NCI-H1092 treated with DMSO at 0.1 percent for 48 hours (cell line): ENCODE measurements around the gene SLC4A4.
A peak's percentile ranks its signal among the peaks of the same experiment; 100 is the strongest.
"Not testable (repeated sequence)": the region's sequence is repeated elsewhere in the genome, so short reads cannot be mapped to it uniquely, and the experiment has no call there.

Source experiments
- DNase-seq: peaks from one replicate; lab custom pipeline; 2025; lab: John Stamatoyannopoulos, UW

Gene SLC4A4

GRCh38 chr4:71360844-71361243 lies 22.0 kb downstream of the SLC4A4 start:
- DNase-seq = no peak

- no peak for DNase-seq
These were observed 22.7 kb downstream of the SLC4A4 start for GRCh38 chr4:71361476-71361875.

- DNase-seq = peak; percentile 39
These were observed 27.9 kb downstream of the SLC4A4 start for GRCh38 chr4:71366766-71367165.

- DNase-seq = no peak
These were observed 28.7 kb downstream of the SLC4A4 start for GRCh38 chr4:71367546-71367945.

- no peak for DNase-seq
These were observed 30.1 kb downstream of the SLC4A4 start for GRCh38 chr4:71368906-71369305.

GRCh38 chr4:71369536-71369935 lies 30.7 kb downstream of the SLC4A4 start:
- DNase-seq = no peak

GRCh38 chr4:71375494-71375893 lies 36.7 kb downstream of the SLC4A4 start:
- no peak for DNase-seq

GRCh38 chr4:71377561-71377960 lies 38.7 kb downstream of the SLC4A4 start:
- DNase-seq = no peak

- no peak for DNase-seq
These were observed 40.3 kb downstream of the SLC4A4 start for GRCh38 chr4:71379126-71379525.

- DNase-seq = no peak
These were observed 42.0 kb downstream of the SLC4A4 start for GRCh38 chr4:71380788-71381187.

- no peak for DNase-seq
These were observed 43.5 kb downstream of the SLC4A4 start for GRCh38 chr4:71382125-71382899.

- DNase-seq = no peak
These were observed 44.2 kb downstream of the SLC4A4 start for GRCh38 chr4:71382900-71383560.

GRCh38 chr4:71383984-71384383 lies 45.2 kb downstream of the SLC4A4 start:
- DNase-seq = no peak

- DNase-seq = no peak
These were observed 50.5 kb downstream of the SLC4A4 start for GRCh38 chr4:71389149-71389827.

GRCh38 chr4:71392109-71392508 lies 53.3 kb downstream of the SLC4A4 start:
- no peak for DNase-seq

GRCh38 chr4:71396382-71396781 lies 57.6 kb downstream of the SLC4A4 start:
- DNase-seq = no peak

- DNase-seq = no peak
These were observed 62.0 kb downstream of the SLC4A4 start for GRCh38 chr4:71400810-71401209.

GRCh38 chr4:71402616-71403015 lies 63.8 kb downstream of the SLC4A4 start:
- no peak for DNase-seq

GRCh38 chr4:71404049-71404448 lies 65.2 kb downstream of the SLC4A4 start:
- DNase-seq = no peak

- DNase-seq = no peak
These were observed 67.0 kb downstream of the SLC4A4 start for GRCh38 chr4:71405791-71406190.

- no peak for DNase-seq
These were observed 67.7 kb downstream of the SLC4A4 start for GRCh38 chr4:71406459-71406963.

GRCh38 chr4:71408961-71409360 lies 70.1 kb downstream of the SLC4A4 start:
- not testable (repeated sequence) for DNase-seq

GRCh38 chr4:71411981-71412380 lies 73.2 kb downstream of the SLC4A4 start:
- DNase-seq = no peak
